GM19238 (cell line): ENCODE data around the gene SRSF3.
"Not testable (repeated sequence)": the region's sequence is repeated elsewhere in the genome, so short reads cannot be mapped to it uniquely, and the experiment has no call there.

Experiments used
- DNase-seq: peaks from one replicate; pipeline ENCODE4 v3.0.0; 2011; ENCODE audit warnings: low spot score; ENCODE audit not compliant: insufficient read length

Gene SRSF3

DNA sequence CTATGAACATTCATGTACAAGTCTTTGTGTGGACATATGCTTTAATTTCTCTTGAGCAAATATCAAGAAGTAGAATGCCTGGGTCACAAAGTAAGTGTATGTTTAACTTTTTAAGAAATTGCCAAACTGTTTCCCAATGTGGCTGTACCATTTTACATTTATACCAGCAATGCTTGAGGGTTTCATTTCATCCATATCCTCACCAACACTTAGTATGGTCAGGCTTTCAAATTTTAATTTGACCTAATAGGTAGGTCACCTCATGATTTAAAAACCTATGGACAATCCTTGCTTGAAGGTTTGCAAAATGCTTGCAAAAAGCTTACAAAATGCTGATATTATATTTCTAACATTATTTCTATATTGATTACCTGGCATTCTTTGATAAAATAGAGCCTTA is 19.5 kb upstream of the SRSF3 start:
- DNase-seq, result no peak

DNA sequence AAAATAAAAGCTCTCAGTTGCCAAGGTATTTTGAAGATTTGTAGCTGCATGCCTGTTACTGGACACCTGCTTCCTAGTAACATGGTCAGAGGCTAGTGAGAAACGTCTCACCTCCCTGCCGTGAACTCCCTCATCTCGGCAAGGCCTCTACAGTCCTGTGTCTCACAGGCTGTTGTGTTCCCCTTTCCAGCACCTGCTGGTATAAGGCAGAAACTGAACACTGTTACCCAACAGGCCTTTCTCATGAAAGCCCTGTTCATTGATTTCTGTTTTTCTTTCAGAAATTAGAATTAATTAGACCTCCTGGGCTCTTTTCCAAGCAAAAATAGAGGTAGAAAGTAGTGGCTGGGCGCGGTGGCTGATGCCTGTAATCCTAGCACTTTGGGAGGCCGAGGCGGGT is 17.6 kb upstream of the SRSF3 start:
- DNase-seq, result no peak

DNA sequence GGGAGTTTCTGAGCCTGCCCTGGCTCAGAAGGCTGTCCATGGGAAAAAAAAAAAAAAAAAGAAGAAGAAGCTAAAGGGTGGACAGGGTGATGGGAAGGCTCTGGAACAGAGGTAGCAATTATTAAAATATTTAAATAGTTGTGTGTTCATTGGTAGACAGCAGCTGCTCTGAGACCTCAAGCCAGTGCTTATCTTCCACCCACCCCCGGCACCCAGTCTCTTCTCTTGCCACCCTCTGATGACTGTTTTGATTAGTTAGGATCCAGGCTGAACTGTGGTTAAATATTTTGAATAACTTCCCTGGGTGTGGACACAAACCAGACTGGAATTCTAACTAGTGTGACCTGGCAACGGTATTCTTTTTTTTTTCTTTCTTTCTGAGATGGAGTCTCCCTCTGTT is 16.9 kb upstream of the SRSF3 start:
- DNase-seq, result no peak

DNA sequence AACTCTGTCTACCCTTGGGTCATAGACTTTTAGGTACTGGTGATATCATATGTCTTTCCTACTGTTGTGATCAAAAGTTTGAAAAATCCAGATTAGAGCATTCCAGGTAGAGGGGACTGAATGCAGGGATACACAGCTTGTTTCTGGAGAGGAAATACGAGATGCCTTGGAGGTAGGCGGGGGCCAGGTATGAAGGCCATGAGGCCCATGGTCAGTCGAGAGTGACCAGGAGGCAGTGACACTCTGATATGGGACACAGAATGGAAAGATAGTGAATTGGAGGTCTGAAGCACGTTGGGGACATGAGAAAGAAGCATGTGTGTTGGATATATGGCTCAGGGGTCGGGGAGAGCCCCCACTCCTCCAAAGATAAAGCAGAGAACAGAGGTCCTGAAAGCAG is 16.1 kb upstream of the SRSF3 start:
- no peak for DNase-seq

DNA sequence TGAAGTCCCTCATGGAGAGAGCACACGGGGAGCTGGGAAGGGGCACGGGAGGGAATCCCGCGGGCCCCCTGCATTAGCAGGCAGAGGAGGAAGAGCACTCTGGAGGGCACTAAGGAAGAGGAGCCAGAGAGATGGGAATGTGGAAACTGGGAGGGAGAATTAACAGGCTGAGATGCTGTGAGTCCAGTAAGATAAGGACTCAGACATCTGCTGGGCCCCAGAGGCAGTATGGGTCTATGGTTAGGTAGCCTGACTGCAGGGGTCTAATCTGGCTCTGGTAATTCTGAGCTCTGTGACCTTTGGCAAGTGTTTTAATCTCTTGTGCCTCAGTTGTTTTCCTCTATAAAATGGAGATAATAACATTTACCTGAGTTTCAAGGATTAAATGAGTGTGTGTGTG is 15.7 kb upstream of the SRSF3 start:
- no peak for DNase-seq

DNA sequence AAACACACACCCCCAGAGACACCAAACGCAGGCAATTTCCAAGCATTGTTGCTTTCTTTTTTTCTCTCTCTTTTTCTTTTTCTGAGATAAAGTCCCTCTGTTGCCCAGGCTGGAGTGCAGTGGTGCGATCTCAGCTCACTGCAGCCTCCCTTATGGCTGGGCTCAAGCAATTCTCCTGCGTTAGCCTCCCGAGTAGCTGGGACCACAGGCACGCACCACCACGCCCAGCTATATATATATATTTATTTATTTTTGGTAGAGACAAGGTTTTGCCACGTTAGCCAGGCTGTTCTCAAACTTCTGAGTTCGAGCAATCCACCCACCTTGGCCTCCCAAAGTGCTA is 14.0 kb upstream of the SRSF3 start:
- no peak for DNase-seq

DNA sequence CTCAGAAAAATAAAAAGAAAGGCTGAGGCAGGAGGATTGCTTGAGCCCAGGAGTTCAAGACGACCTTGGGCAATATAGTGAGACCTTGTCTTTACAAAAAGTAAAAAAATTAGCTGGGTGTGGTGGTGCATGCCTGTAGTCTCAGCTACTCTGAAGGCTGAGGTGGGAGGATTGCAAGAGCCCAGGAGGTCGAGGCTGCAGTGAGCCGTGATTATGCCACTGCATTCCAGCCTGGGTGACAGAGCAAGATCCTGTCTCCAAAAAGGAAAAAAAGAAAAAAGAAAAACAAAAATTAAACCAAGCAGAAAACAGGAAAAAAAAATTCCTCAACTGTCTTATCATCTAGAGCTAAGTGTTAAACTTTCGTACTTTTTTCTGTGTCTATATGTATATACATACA is 12.4 kb upstream of the SRSF3 start:
- DNase-seq, result no peak

DNA sequence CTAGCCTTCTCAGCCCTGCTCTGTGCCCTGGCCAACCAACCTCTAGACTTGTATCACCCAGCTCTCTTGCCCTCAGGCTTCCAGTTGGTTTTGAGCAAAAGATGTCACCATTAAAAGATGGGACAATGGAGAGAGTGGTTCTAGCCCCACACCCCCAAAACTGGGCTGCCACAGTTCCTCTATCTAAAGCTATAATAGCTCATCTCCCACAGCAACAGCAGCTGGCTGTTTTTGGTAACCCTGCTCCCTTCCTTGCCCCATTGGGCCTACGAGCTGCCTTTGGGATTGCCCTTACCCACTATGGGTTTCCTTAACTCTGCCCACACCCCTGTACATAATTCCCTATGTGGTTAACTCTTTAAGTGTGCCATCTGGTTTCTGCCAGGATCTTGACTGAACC is 7.6 kb upstream of the SRSF3 start:
- DNase-seq, result no peak

DNA sequence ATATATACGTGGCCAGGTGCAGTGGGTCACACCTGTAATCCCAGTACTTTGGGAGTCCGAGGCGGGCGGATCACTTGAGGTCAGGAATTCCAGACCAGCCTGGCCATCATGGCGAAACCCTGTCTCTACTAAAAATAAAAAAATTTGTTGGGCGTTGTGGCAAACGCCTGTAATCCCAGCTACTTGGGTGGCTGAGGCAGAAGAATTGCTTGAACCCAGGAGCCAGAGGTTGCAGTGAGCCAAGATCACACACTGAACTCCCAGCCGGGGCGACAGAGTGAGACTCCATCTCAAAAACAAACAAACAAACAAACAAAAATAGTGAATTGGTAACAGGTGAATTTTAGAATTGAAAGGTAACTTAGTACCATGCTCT is 5.1 kb upstream of the SRSF3 start:
- not testable (repeated sequence) for DNase-seq

DNA sequence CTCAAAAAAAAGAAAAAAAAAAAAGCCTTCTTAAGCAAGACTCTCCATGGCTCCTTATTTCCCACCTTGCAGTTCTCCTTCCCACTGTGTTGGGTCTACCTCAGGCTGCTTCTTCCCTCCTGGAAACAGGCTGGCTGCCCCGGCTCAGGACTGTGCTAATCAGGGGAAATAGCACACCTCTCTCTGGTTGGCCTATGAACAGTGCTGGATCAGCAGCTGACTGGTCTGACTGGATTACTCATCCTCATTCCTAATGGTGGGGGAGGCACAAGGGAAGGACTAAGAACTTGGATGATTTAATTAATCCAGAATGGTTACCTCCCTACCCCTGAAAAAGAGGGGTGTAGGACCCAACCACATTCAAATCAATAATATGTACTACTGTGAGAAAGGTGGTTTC is 3.9 kb upstream of the SRSF3 start:
- DNase-seq, result no peak

DNA sequence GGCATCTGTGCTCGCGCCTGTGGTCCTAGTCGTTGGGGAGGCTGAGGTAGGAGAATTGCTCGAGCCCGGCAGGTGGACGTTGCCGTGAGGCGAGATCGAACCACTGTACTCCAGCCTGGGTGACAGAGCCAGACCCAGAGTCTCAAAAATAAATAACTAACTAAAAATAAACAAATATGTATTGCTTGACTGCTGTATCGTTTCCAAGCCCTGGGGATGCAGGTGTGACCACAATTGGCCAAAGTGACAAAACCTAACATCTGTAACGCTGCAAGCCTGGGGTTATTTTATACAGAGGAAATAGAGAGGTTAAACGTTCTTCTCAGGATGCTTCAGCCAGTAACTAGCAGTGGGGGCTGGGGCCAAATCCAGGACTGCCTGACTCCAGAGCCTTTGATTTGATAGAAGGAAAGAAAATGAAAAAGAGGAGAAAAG is 1.9 kb upstream of the SRSF3 start:
- peak; percentile 27 for DNase-seq

DNA sequence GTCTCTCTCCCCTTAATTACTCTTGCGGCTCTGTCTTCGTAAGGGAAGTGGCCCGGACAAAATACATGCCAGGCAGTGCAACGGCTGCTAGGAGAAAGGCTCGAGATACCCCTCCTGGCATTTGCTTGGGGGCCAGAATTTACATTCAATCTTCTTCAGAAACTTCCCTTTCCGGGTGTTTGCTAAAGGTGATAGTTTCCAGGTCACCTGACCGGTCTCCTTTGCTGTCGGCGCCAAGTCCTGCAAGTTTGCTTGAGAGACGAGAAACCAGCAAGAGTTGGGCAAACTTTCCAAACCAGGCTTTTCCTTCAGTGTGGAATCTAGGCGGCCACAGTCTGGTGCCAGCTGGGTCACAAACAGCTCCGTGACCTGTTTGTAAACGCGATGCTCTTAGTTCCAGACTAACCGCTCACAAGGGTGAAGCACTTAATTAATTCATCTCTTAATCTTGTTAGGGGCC is 563 bp upstream of the SRSF3 start:
- no peak for DNase-seq

DNA sequence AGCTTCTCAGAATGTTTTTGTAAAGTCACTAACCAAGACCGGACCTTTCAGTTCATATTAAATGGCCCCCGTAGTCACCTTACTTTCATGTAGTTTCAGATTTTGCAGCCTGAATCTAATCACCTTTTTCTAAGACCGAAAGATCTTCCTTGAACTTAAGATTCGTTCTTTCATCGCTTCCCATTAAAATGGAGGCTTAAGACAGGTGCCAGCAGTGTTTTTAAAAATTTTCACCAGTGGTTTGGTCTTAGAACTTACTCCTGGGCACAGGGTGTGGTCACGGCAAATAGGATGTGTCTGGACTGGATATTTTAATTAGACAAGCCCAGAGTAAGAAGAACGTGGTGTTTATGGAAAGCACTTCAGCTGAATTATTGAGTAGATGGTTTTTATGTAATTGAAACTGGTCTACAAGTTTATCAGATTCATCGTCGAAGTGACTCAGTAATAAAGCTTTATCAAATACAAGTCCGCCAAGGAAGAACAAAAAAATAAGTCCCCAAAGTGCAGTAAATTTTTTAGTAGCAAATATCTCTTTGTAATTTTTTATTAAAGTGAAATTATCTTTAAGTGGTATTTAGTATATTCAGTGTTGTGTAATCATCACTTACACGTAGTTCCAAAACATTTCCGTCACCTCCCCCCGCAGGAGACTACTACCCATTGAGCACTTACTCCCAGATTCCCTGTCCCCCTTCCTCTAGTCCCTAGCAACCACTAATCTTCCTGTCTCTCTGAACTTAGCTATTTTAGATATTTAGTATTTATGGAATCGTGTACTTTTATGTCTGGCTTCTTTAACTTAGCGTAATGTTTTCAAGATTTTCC is 868 bp downstream of the SRSF3 start:
- DNase-seq, result no peak

DNA sequence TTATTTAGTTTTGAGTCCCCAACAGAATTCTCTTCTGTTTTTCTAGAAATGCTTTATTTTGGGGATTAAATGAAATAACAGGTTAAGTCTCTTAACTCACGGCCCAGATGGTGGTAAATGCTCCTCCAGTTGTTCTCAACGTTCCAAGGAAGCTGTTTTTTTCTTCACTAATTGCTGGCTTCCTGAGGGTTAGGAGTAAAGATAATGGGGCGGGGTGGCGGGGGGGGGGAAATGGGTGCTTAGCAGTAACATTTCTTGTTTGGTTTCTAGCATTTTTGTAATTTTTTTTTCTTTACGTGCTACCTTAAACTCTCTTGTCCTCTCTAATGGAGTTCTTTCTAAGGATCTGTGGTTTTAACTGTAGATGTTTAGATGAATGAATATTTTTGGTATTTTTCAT is 2.2 kb downstream of the SRSF3 start:
- DNase-seq, result no peak

DNA sequence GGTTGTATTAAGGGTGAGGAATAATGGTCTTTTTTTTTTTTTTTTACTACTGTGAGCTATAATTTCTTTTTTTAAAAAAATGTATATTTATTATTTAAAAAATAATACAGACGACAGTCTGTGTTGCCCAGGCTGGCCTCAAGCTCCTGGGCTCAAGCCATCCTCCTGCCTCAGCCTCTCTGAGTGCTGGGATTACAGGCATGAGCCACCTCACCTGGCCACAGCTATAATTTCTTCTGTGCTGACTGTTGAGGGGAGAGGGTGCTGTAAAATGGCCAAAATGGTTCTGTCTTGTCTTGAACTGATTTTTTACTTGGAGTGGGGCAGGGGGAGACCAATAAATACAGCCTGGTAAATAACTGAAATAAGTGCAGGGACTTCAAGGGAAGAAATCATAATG is 3.6 kb downstream of the SRSF3 start:
- no peak for DNase-seq

DNA sequence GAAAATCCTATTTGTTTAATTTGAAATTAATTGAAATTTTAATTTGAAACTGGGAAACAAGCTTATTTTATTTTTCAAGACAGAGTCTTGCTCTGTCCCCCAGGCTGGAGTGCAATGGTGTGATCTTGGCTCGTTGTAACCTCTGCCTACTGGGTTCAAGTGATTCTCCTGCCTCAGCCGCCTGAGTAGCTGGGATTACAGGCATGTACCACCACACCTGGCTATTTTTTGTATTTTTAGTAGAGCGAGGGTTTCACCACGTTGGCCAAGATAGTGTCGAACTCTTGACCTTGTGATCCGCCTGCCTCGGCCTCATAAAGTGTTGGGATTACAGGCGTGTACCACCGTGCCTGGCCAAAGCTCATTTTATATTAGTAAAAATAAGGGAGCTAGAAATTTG is 4.2 kb downstream of the SRSF3 start:
- DNase-seq, result no peak

DNA sequence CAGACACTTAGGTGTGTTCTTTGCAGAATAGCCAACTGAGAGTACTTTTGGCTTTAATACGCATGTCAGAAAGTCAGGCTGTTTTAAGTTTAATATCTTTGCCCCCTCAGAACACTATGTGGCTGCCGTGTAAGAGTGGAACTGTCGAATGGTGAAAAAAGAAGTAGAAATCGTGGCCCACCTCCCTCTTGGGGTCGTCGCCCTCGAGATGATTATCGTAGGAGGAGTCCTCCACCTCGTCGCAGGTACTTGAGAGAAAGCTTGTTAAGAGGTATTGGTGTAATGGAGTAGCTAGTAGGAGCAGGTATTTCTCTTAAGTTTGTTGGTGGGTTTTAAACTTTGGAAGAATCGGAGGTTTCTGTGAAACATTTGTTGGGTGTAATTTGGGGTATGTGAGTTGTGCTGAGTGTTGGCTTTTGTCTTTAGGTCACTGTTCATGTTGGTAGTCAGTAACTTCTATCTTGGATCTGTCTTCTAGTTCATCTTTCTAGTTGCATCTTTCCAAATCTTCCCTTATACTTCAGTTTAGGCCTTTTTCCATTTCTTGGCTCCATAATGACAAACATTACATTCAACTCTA is 4.7 kb downstream of the SRSF3 start:
- DNase-seq, result no peak

DNA sequence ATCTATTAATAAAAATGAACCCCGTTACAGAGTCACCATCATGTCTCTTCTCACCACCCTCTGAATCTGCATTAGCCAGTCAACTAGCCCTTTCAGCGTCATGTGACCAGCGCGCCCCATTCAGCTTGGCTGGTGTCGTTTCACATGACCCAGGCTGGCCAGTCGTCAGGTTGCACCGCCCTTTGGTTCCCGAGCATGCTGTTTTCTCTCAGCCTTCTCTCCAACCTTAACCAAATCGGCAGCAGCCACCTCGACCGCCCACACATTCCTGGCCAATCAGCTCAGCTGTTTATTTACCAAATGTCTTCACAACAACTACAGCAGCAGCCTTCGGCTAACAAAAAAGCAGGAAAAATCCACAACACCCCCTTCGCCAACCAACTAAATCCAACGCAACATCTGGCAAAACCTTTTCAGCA is 5.6 kb downstream of the SRSF3 start:
- DNase-seq, result no peak

DNA sequence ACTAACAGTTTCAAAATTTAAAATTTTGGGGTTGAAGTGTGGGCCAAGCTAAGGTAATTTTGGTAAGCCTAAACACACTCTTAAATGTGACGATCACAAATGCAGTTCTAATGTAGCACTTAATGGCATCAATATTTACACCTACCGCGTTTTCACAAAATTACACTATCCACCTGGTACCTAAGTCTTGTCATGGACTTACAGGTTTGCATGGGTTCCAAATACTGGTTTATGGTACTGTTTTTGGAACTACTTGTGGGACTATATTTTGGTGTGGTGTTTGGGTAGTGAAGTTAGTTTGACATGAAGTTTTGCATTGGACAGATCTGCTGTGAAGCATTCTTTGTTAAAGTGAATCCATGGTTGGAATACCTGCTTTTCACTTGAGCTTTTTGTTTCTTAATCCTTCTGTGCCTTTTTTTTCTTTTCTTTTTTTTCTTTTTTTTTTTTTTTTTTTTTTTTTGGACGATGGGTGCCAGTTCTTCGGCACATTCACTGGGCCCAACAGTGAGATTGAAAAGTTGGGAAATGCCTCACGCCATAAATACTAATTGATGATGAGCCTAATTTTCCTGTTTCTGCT is 6.5 kb downstream of the SRSF3 start:
- DNase-seq, result no peak

DNA sequence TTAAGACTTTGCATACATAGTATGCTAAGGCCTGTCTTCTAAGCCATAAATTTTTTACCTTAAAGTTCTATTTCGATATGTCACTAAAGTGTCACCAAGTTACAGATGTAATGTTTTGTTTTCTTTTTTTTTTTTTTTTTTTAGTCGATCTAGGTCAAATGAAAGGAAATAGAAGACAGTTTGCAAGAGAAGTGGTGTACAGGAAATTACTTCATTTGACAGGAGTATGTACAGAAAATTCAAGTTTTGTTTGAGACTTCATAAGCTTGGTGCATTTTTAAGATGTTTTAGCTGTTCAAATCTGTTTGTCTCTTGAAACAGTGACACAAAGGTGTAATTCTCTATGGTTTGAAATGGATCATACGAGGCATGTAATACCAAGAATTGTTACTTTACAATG is 7.7 kb downstream of the SRSF3 start:
- not testable (repeated sequence) for DNase-seq

DNA sequence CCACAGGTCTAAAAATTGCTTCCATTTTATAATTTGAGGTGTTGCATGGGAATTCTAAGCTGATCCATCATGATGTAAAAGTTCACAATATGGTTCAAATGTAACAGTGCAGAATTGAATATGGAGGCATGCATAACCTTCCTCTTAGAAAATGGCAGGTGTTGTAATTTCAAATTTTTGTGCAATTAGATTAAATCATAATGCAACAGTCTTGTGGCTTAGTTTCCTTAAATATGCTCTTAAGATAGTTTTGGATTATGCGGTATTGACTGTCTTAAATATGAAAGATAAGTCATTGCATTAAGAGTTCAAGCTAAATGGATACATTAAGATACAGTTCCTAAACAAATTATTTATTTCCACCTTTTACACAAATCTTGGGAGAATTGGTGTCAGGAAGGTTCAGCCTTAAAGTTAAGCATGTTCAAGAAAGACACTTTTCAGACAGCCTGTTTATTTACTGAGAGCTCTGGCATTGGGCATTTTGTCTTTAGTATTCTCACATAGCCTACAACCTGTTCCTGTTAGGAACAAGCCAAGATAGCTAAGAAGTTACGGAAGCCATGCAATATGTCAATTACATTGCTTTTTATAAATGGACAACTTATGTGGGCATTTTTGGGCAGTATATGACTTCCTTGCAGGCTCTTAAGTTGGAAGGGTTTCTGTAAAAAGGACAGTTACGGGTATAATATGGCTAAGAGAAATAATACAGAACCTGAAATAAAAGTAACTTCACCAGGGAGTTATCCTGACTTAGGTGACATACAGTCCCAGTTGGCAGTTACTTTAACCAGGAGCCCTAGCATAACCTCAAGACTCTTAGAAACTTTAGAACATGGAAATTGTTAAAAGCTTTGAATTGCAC is 9.3 kb downstream of the SRSF3 start:
- no peak for DNase-seq
